ENCODE data around the gene RSPRY1. TPM values are rescaled to one million over a fixed set of nuclear protein-coding genes. Genes with fewer than 3 reads are reported as not detected.
"Not testable (repeated sequence)": the region's sequence is repeated elsewhere in the genome, so short reads cannot be mapped to it uniquely, and the experiment has no call there.

Gene RSPRY1
- total RNA-seq, 4 donors from 2014 or later: 13.7 to 27.2 (median 23.1) TPM

- H3K4me1 ChIP-seq: peaks cover 0 to 49% (median 16%) of the 10 kb centered on the region in 3 donors
- H3K9me3 ChIP-seq: no peaks in the 10 kb centered on the region
- WGBS, 2 donors: 60 to 70% methylated on average over 1 to 2 of the region's 25 CpGs
- H3K4me3 ChIP-seq: no peak overlapping the region
- TF ChIP-seq POLR2A (IDR thresholded peaks at IDR 0.05): no peak
- TF ChIP-seq CTCF (IDR thresholded peaks at IDR 0.05): no peak
- no peaks in the 10 kb centered on the region for H3K27me3 ChIP-seq
- H3K27ac ChIP-seq: no peak overlapping the region
- DNase-seq: no peak
- no peaks in the 10 kb centered on the region for H3K36me3 ChIP-seq
- intact Hi-C loops (cut with DNase I): no loop called here
Measured at GRCh38 chr16:57270221-57271062, 84.3 kb downstream of the RSPRY1 start.

- Histone ChIP-seq H3K4me1 (peaks cover 0 to 49% (median 15%) of the 10 kb centered on the region in 3 donors), H3K36me3 (no peaks in the 10 kb centered on the region), H3K9me3 (no peaks in the 10 kb centered on the region), H3K4me3 (no peak overlapping the region), H3K27ac (no peak overlapping the region), H3K27me3 (no peaks in the 10 kb centered on the region)
- TF ChIP-seq POLR2A (IDR thresholded peaks at IDR 0.05): no peak
- TF ChIP-seq CTCF (IDR thresholded peaks at IDR 0.05): no peak
- DNase-seq: no peak
- intact Hi-C loops (cut with DNase I): no loop called here
- 60 to 95% methylated on average over 1 to 5 of the region's 7 CpGs for WGBS, 2 donors
Measured at GRCh38 chr16:57271063-57271345, 84.9 kb downstream of the RSPRY1 start.

GRCh38 chr16:57271867-57272495 lies 85.9 kb downstream of the RSPRY1 start:
- Histone ChIP-seq H3K9me3 (no peaks in the 10 kb centered on the region), H3K4me1 (peaks cover 1 to 49% (median 16%) of the 10 kb centered on the region in 3 donors), H3K27ac (no peak overlapping the region), H3K4me3 (no peak overlapping the region), H3K27me3 (no peaks in the 10 kb centered on the region), H3K36me3 (no peaks in the 10 kb centered on the region)
- 89 to 93% methylated on average over 2 to 4 of the region's 5 CpGs for WGBS, 2 donors
- DNase-seq: no peak
- TF ChIP-seq CTCF (IDR thresholded peaks at IDR 0.05) (no peak), POLR2A (IDR thresholded peaks at IDR 0.05) (no peak)
- intact Hi-C loops (cut with DNase I): no loop called here

- Histone ChIP-seq H3K4me3 (no peak overlapping the region), H3K27ac (no peak overlapping the region), H3K36me3 (no peaks in the 10 kb centered on the region), H3K4me1 (peaks cover 9 to 49% (median 23%) of the 10 kb centered on the region in 3 donors), H3K27me3 (no peaks in the 10 kb centered on the region), H3K9me3 (no peaks in the 10 kb centered on the region)
- 100% methylated on average over 1 of the region's 1 CpG for WGBS, 2 donors
- intact Hi-C loops (cut with DNase I): no loop called here
- TF ChIP-seq POLR2A (IDR thresholded peaks at IDR 0.05) (no peak), CTCF (IDR thresholded peaks at IDR 0.05) (no peak)
- DNase-seq: no peak
Measured at GRCh38 chr16:57273359-57273758, 87.2 kb downstream of the RSPRY1 start.

- DNase-seq: no peak
- Histone ChIP-seq H3K36me3 (no peaks in the 10 kb centered on the region), H3K27me3 (no peaks in the 10 kb centered on the region), H3K9me3 (no peaks in the 10 kb centered on the region), H3K27ac (no peak overlapping the region), H3K4me3 (no peak overlapping the region), H3K4me1 (peaks cover 9 to 49% (median 23%) of the 10 kb centered on the region in 3 donors)
- WGBS, 2 donors: 81 to 91% methylated on average over 5 of the region's 5 CpGs
- TF ChIP-seq POLR2A (IDR thresholded peaks at IDR 0.05): no peak
- no peak for TF ChIP-seq CTCF (IDR thresholded peaks at IDR 0.05)
- intact Hi-C loops (cut with DNase I): no loop called here
Measured at GRCh38 chr16:57273826-57274225, 87.7 kb downstream of the RSPRY1 start.

GRCh38 chr16:57275946-57276345 lies 89.8 kb downstream of the RSPRY1 start:
- 53 to 69% methylated on average over 4 to 5 of the region's 5 CpGs for WGBS, 2 donors
- H3K36me3 ChIP-seq; H3K4me3 ChIP-seq; H3K27me3 ChIP-seq; DNase-seq; intact Hi-C loops (cut with DNase I); H3K9me3 ChIP-seq: not testable (repeated sequence)
- Histone ChIP-seq H3K27ac (peak overlapping the region; percentile 55 to 85 (median 80)), H3K4me1 (peaks cover 9 to 61% (median 34%) of the 10 kb centered on the region in 3 donors)
